SK-N-MC (cell line): Measurements from ENCODE around the gene RGSL1.

Experiments used
- EZH2 ChIP-seq: fragments of 200-600 bp; sonication (generic); IDR thresholded peaks from one replicate; pipeline ENCODE4 v1.6.1; 2017; ENCODE audit warnings: antibody characterized with exemption
- POLR2AphosphoS5 ChIP-seq: IDR thresholded peaks from 2 replicates; pipeline ENCODE4 v1.6.1; 2012; ENCODE audit warnings: mild to moderate bottlenecking, low read depth, low read length, borderline replicate concordance

DNA sequence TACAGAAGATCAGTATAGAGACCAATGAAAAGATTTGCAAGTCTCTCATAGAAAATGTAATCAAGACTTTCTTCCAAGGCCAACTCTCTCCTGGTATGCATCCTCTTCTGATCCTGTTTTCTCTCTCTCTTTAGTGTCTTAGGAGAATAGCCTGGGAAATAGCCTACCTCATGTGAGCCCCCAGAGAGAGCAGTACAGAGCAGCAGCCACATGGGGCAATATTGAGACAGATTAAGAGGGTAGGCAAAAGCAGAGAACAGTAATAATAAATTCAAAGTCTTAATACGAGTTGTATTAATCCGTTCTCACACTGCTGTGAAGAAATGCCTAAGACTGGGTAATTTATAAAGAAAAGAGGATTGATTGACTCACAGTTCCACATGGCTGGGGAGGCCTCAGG is 77.7 kb downstream of the RGSL1 start:
- no peak for TF ChIP-seq POLR2AphosphoS5
- TF ChIP-seq EZH2, result no peak
